NCI-H226 (cell line): ENCODE results near the gene PDCD11.
"Not testable (repeated sequence)": the region's sequence is repeated elsewhere in the genome, so short reads cannot be mapped to it uniquely, and the experiment has no call there.

Experiments
- DNase-seq: peaks from one replicate; pipeline ENCODE4 v3.0.0-alpha.2; 2015

The PDCD11 gene, protein sequence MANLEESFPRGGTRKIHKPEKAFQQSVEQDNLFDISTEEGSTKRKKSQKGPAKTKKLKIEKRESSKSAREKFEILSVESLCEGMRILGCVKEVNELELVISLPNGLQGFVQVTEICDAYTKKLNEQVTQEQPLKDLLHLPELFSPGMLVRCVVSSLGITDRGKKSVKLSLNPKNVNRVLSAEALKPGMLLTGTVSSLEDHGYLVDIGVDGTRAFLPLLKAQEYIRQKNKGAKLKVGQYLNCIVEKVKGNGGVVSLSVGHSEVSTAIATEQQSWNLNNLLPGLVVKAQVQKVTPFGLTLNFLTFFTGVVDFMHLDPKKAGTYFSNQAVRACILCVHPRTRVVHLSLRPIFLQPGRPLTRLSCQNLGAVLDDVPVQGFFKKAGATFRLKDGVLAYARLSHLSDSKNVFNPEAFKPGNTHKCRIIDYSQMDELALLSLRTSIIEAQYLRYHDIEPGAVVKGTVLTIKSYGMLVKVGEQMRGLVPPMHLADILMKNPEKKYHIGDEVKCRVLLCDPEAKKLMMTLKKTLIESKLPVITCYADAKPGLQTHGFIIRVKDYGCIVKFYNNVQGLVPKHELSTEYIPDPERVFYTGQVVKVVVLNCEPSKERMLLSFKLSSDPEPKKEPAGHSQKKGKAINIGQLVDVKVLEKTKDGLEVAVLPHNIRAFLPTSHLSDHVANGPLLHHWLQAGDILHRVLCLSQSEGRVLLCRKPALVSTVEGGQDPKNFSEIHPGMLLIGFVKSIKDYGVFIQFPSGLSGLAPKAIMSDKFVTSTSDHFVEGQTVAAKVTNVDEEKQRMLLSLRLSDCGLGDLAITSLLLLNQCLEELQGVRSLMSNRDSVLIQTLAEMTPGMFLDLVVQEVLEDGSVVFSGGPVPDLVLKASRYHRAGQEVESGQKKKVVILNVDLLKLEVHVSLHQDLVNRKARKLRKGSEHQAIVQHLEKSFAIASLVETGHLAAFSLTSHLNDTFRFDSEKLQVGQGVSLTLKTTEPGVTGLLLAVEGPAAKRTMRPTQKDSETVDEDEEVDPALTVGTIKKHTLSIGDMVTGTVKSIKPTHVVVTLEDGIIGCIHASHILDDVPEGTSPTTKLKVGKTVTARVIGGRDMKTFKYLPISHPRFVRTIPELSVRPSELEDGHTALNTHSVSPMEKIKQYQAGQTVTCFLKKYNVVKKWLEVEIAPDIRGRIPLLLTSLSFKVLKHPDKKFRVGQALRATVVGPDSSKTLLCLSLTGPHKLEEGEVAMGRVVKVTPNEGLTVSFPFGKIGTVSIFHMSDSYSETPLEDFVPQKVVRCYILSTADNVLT (N-terminal part only)

DNA sequence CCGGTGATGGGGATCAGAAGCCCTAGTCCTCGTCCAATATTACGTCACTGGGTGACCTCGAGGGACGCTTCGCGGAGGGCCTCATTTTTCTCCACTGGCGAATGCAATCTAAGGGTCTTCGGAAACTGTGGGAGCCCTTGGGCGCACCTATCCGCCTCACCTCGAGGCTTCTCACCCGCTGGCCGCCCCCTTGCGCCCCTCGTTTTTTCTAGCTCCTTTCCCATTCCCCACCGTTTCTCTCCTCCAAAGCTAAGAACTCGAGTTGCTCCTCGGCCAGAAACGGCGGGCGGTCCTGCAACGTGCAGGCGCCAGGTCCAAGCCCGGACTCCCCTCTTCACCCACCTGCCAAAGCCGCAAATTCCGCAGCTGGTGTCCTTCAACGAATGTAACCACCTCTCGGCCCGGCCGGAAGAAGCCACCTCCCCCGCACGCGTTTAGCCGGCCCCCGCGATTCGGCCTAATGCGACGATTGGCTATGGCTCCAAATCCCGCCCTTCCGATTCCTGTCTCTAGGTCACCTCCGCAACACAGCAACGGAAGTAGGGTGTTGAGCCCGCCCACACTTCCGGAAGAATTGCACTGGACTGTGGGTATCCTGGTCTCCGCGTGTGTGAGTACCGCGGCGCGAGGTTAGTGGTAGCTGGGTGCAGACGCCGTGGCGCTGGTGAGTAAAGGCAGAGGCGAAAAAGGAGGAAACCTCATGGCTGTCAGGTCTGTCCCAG lies at the start of gene PDCD11, which contains the start of gene ATP5MK:
Gene PDCD11, plus strand, starts transcription at position 560 of the 722 bp plus-strand sequence. CDS start 1,801 bp downstream, outside the sequence.
Gene ATP5MK, minus strand, starts transcription at position 409 of the 722 bp plus-strand sequence. CDS start 4,018 bp downstream, outside the sequence.
- DNase-seq, result peak; percentile 99

DNA sequence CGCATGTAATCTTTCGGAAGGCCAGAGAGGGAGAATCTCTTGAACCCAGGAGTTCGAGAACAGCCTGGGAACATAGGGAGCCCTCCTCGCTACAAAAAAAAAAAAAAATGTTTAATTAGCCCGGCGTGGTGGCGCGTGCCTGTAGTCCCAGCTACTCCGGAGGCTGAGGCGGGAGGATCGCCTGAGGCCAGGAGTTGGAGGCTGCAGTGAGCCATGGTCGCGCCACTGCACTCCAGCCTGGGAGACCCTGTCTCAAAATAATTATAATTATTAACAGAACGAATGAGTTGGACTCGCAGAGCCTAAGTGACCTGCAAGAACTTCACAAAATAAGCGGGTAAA lies 46.3 kb upstream of the PDCD11 start:
- DNase-seq, result no peak

DNA sequence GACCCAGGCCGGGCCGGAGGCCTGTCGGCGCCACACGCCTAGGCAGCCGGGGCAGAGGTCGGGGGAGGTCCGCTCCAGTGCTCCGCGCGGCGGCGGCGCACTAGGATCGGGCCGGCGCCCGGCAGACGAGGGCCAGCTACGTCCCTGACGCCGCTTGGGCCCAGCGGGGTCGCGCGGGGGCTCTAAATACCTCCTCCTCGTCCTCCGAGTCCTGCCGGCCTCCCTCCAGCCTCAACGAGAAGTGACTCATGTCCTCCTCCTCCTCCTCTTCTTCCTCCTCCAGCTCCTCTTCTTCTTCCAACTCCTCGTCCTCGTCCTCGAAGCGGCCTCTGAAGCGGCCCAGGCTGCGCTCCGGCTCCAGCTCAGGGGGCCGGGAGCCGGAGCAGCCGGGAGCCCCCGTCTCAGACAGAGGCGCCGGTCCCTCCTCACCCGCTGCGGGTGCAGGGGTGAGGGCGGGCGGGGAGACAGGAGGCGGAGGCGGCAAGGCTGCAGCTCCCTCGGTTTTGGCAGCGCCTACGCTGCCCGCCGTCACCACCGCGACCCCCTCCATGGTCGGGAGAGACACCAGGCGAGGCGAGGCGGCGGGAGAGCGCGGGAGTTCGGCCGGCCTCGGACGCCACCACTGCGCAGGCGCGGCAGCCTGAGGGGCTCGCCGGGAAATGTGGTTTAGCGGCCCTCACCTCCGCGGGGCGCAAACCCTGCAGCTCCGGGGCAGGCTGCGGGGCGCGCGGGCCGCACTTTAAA lies 45.7 kb upstream of the PDCD11 start, which contains the start of gene PCGF6:
Gene PCGF6, minus strand, starts transcription at position 624 of the 744 bp plus-strand sequence. Its CDS starts 74 bp downstream, at position 550.
- peak; percentile 69 for DNase-seq

DNA sequence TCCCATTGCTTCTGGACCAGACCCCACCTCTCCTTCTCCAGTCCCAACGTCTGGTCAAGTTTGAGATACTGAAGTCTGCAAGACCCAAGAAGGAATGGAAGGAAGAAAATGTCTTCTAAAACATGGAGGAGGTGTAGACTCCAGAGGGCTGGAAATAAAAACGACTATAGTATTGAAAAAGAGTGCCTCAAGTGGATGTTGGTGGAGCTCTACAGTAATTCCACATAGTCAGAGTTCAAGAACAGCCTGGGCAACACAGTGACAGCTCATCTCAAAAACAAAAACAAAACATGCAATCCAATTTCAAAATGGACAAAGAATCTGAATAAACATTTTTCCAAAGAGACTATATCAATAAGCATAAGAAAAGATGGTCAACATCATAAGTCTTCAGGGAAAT lies 43.1 kb upstream of the PDCD11 start:
- DNase-seq, result no peak

DNA sequence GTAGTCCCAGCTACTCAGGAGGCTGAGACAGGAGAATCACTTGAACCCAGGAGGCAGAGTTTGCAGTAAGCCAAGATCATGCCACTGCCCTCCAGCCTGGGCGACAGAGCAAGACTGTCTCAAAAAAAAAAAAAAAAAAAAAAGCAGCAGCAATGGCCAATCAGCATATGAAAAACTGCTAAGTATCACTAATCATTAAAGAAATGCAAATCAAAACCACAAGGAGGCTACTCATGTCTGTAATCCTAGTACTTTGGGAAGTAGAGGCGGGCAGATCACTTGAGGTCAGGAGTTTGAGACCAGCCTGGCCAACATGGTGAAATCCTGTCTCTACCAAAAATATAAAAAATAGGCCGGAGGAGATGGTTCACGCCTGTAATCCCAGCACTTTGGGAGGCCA lies 41.9 kb upstream of the PDCD11 start:
- not testable (repeated sequence) for DNase-seq

DNA sequence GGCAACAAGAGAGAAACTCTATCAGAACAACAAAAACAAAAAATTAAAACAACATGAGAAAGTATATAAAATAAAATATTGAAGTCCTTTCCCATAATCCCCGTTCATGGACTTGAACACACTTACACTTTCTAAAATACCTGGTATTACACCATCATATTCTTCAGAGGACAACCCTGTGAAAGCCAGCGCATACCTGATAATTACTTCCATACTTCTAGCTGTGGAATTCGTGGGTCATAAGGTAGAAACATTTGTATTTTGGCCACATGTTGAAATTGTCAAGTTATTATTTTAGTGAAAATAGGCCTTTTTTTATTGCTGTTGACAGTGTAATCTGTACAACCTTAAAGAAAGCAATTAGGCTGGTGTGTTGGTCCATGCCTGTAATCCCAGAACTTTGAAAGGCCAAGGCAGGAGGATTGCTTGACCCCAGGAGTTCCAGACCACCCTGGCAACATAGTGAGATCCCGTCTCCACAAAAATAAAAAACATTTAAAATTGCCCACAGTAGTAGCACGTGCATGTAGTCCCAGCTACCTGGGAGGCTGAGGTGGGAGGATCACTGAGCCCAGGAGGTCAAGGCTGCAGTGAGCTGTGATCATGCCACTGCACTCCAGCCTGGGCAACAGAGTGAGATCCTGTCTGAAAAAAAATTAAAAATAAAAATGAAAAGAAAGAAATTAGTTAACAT lies 40.4 kb upstream of the PDCD11 start:
- no peak for DNase-seq

DNA sequence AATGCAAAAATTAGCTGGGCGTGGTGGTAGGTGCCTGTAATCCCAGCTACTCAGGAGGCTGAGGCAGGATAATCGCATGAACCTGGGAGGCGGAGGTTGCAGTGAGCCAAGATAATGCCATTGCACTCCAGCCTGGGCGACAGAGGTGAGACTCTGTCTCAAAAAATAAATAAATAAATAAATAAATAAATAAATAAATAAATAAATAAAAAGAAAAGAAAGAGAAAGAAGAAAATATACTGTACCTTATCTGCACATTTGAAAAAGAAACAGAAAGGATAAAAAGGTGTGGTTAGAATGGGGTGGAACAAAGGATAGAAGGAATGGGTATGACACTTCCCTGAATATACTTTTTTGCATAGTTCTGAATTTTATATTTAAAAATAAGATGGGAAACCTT lies 36.9 kb upstream of the PDCD11 start:
- DNase-seq, result not testable (repeated sequence)

DNA sequence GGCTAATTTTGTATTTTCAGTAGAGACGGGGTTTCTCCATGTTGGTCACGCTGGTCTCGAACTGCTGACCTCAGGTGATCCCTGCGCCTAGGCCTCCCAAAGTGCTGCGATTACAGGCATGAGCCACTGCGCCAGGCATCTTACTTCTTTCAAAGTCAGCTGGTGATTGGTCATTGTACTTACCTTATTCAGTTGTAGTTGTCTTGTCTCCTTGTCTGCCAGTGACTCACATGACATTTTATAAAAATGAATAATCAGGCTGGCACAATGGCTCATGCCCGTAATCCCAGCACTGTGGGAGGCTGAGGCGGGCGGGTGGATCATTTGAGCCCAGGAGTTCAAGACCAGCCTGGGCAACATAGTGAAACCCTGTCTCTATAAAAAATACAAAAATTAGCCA lies 35.6 kb upstream of the PDCD11 start:
- peak; percentile 19 for DNase-seq

DNA sequence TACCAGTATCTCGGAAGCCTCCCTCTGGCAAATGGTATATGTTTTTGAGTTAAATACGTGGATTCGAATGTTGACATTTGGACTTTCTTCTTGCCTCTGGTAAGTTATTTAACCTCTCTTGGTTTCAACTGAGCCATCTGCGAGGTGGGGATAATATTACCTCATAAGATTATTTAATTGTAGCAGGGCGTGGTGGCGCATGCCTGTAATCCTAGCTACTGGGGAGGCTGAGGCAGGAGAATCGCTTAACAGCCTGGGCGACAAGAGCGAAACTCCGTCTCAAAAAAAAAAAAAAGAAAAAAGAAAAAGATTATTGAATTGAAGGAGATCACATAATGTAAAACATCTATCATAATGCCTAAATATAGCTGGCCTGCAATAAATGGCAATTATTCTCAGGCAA lies 29.0 kb upstream of the PDCD11 start:
- no peak for DNase-seq

DNA sequence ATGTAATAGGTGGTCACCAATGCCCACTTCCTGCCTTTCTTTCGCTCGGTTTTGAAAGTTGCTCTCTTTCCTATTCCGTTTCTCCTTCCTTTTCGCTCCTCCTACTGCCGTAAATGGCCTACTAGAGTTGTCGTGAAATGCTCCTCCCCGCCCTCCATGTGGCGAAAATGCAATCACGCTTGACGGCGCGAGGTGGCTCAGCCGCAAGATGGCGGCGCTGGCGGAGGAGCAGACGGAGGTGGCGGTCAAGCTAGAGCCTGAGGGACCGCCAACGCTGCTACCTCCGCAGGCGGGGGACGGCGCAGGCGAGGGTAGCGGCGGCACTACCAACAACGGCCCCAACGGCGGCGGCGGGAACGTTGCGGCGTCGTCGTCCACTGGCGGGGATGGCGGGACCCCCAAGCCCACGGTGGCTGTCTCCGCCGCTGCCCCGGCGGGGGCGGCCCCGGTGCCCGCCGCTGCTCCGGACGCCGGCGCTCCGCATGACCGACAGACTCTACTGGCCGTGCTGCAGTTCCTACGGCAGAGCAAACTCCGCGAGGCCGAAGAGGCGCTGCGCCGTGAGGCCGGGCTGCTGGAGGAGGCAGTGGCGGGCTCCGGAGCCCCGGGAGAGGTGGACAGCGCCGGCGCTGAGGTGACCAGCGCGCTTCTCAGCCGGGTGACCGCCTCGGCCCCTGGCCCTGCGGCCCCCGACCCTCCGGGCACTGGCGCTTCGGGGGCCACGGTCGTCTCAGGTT lies 28.5 kb upstream of the PDCD11 start, which contains the start of gene TAF5:
Gene TAF5, plus strand, starts transcription at position 195 of the 737 bp plus-strand sequence. Its CDS starts 14 bp downstream, at position 209.
- DNase-seq, result peak; percentile 90

DNA sequence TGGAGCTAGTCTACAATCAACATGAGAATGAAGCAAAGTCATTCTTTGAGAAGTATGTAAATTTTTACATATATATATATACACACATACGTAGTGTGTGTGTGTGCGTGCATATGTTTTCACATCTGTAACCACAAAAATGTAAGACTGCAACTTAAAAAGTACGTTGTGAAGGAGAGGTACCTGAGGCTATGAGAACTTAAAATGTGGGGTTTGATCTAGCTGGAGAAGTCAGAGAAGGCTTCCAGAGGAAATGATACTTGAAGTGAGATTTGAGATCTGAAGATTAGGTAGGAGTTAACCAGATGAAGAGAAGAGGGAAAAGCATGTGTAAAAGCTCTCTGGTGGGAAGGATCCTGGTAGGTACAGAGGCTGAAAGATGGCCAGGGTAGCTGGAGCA lies 22.9 kb upstream of the PDCD11 start:
- no peak for DNase-seq

DNA sequence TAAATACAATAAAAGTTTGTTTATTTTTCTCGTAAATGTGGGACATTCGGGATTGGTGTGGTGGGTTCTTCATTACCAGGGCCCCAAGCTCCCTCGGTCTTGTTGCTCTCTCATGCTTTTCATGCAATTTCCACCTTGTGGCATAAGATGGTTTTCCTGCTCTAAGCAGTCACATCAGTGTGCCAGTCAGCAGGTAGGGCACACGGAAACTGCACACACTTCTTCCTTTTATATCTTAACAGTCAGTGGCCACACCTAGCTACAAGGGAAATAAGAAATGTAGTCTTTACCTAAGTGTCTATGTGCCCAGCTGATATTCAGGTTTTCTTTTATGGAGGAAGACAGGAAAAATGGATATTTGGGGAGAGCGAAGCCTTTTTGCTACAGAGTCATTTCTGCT lies 22.2 kb upstream of the PDCD11 start:
- DNase-seq, result no peak

DNA sequence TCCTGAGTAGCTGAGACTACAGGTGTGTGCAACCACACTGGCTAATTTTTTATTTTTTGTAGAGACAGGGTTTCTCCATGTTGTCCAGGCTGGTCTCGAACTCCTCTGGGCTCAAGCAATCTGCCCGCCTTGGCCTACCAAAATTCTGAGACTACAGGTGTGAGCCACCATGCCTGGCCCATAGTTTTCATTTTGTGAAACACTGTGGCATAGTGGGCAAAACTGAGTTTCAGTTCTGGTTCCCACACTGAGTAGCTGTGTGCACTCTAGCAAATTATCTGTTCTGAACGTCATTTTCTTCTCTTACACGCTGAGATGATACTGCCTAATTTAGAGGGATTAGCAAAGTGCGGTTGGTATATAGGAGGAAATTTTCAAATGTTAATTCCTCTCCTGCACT lies 13.7 kb upstream of the PDCD11 start:
- no peak for DNase-seq

DNA sequence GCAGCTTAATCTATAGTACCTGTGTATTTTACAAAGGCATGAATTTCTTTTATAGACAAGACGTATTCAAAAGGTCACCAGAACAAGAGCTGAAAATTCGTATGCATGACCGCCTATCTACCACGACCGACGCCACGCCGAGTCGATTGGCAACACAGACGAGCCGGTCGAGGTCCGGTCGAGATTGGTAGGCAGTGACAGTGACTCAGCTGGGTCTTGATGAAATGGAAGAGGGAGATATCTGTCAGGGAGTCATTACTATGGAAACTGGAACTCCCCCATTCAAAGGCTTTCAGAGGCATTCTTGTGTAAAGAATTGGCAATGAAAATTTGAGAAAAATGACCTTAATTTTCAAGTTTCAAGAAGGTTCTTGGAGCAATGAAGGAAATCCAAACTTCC lies 2.2 kb upstream of the PDCD11 start:
- no peak for DNase-seq

DNA sequence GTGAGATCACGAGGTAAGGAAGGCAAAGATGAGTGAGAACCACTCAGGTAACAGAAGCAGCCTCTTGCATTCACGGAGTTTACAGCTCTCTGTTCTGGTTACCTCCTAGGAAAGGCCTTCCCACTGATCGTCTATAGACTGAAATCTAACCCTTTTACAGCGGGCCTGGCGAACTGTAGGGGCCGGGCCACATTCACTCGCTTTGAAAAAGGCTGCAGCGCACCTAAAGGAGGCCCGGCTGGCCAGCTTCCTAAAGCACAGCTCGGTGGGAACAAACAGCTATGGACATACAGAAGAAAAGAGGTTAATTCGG lies 716 bp upstream of the PDCD11 start:
- DNase-seq, result no peak

DNA sequence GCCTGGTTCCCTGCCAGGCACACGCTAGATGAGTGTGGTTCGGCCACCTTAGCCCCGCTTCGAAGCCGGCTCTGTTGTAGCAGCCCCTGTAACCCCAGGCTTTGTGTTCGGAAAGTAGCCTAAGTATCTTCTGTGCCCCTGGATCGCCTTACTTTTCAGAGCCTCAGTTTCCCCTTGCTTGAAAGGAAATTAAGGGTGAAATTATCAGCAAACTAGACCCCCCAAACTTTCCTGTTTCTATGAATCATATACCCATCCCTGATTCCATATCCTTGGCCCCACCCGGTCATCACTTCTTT lies 312 bp downstream of the PDCD11 start:
- no peak for DNase-seq

DNA sequence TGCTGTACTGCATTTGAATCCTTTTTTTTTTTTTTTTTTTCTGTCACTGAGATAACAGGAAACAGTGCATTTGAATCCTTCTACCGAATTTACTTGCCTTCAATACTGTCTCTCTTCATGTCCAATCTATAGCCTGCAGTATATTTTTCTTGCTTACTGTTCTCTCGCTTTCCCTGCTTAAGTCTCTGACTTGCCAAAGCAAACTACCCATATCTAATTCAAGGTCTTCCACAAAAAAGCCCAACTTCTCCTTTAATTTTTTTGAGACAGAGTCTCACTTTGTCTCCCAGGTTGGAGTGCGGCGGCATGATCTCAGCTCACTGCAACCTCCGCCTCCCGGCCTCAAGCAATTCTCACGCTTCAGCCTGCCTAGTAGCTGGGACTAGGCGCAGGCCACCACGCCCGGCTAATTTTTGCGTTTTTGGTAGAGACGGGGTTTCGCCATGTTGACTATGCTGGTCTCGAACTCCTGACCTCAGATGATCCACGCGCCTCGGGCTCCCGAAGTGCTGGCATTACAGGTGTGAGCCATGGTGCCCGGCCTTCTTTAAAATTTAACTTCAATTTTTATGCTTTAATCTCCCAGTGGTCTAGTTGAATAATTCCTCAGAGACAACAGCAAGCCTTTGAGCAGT lies 882 bp downstream of the PDCD11 start:
- DNase-seq, result no peak

DNA sequence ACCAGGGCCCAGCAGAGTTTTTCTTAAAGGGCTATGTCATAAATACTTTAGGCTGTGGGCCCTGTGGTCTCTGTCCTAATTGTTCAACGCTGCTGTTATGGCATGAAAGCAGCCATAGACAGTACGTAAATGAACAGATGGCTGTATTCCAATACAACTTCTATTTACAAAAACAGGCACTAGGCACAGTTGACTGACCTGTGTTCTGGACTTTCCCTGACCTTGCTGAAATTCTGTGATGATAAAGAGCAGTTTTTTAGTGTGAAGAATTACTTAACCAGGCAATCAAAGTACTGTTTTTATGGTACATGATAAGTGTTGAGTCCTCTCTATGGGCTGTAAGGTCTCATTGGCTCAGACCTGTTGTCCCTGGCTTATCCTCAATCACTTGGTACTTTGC lies 17.1 kb downstream of the PDCD11 start:
- no peak for DNase-seq

DNA sequence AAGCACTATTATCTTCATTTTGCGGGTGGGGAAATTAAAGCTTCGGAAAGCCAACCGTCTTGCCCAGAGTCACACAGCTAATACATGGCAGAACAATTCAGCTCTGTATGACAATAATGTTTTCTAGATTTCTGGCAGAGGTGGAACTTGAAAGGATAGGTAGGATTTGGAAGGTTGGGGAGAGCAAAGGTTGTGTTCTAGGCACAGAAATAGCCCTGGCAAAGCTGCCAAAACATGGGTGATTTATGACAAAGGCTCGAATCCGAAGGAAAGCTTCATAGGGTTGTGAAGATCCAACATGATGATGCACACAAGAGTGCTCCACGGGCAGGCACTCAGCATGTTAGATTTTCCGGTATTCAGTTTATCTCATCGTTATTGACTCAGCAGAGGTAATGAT lies 19.2 kb downstream of the PDCD11 start:
- DNase-seq, result no peak
